ENCODE results near the gene ZPBP2. TPM values are rescaled to one million over a fixed set of nuclear protein-coding genes. Genes with fewer than 3 reads are reported as not detected.

The ZPBP2 gene
- total and polyA plus RNA-seq, 9 of the 15 experiments (the other 6 are each of a cell fraction or from before 2014, with no cell fraction given), result not detected

Small RNA genes within 50 kb of the gene (small RNA-seq; reads per million reads assigned to genes)
- not detected for gene AC090844.1

Other genes starting within 250 kb of the ZPBP2 start
Only the 7 nearest of the 18 such genes appear.
- gene GRB7, start 130.3 kb upstream of the ZPBP2 start, total RNA-seq (2014; rRNA removed), result 5.1 and 5.9 TPM in 2 replicates
- gene GRB7, start 130.3 kb upstream of the ZPBP2 start, total RNA-seq (2014; rRNA removed; fragmentation: Illumina TruSeq; extraction: Trizol), result 1.9 and 2.2 TPM in 2 replicates
- 1.6 and 2.1 TPM in 2 replicates for gene GRB7, start 130.3 kb upstream of the ZPBP2 start, total RNA-seq (2015; rRNA removed; fragmentation: Illumina TruSeq; extraction: Trizol)
- gene GRB7, start 130.3 kb upstream of the ZPBP2 start, total RNA-seq (2021), result 5.0 and 6.0 TPM in 2 replicates
- gene GRB7, start 130.3 kb upstream of the ZPBP2 start, polyA plus RNA-seq (2011; rRNA removed), result 1.6 and 2.4 TPM in 2 replicates
- gene GRB7, start 130.3 kb upstream of the ZPBP2 start, polyA plus RNA-seq (2014; fragmentation: Illumina TruSeq; extraction: Trizol), result 6.2 and 6.4 TPM in 2 replicates
- gene GRB7, start 130.3 kb upstream of the ZPBP2 start, polyA plus RNA-seq (2014; fragmentation: Nextera tagmentation; extraction: Ambion mirVana), result under 1 TPM; 0.04 to 0.08 TPM
- gene GRB7, start 130.3 kb upstream of the ZPBP2 start, polyA plus RNA-seq (2014; rRNA removed), result 3.0 and 4.1 TPM in 2 replicates
- 0.32 and 0.65 TPM in 2 replicates for gene IKZF3, start 3.9 kb upstream of the ZPBP2 start, total RNA-seq (2014; rRNA removed)
- 0.62 and 0.89 TPM in 2 replicates for gene IKZF3, start 3.9 kb upstream of the ZPBP2 start, total RNA-seq (2014; rRNA removed; fragmentation: Illumina TruSeq; extraction: Trizol)
- 0.72 TPM in 2 replicates for gene IKZF3, start 3.9 kb upstream of the ZPBP2 start, total RNA-seq (2015; rRNA removed; fragmentation: Illumina TruSeq; extraction: Trizol)
- 1.1 and 1.6 TPM in 2 replicates for gene IKZF3, start 3.9 kb upstream of the ZPBP2 start, total RNA-seq (2021)
- gene IKZF3, start 3.9 kb upstream of the ZPBP2 start, polyA plus RNA-seq (2011; rRNA removed), result 0.63 TPM in 1 of 2 replicates, not detected in the other
- 0.62 and 0.83 TPM in 2 replicates for gene IKZF3, start 3.9 kb upstream of the ZPBP2 start, polyA plus RNA-seq (2014; fragmentation: Illumina TruSeq; extraction: Trizol)
- gene IKZF3, start 3.9 kb upstream of the ZPBP2 start, polyA plus RNA-seq (2014; fragmentation: Nextera tagmentation; extraction: Ambion mirVana), result under 1 TPM; 0.06 to 0.17 TPM
- 0.23 and 0.69 TPM in 2 replicates for gene IKZF3, start 3.9 kb upstream of the ZPBP2 start, polyA plus RNA-seq (2014; rRNA removed)
- gene GSDMB, start 50.4 kb downstream of the ZPBP2 start, total RNA-seq (2014; rRNA removed), result 1.8 and 2.3 TPM in 2 replicates
- gene GSDMB, start 50.4 kb downstream of the ZPBP2 start, total RNA-seq (2014; rRNA removed; fragmentation: Illumina TruSeq; extraction: Trizol), result 2.6 and 2.8 TPM in 2 replicates
- 2.1 TPM in 2 replicates for gene GSDMB, start 50.4 kb downstream of the ZPBP2 start, total RNA-seq (2015; rRNA removed; fragmentation: Illumina TruSeq; extraction: Trizol)
- gene GSDMB, start 50.4 kb downstream of the ZPBP2 start, total RNA-seq (2021), result 1.5 and 2.1 TPM in 2 replicates
- gene GSDMB, start 50.4 kb downstream of the ZPBP2 start, polyA plus RNA-seq (2011; rRNA removed), result 5.3 and 6.1 TPM in 2 replicates
- gene GSDMB, start 50.4 kb downstream of the ZPBP2 start, polyA plus RNA-seq (2014; fragmentation: Illumina TruSeq; extraction: Trizol), result 2.2 and 3.0 TPM in 2 replicates
- gene GSDMB, start 50.4 kb downstream of the ZPBP2 start, polyA plus RNA-seq (2014; fragmentation: Nextera tagmentation; extraction: Ambion mirVana), result under 1 TPM; 0.49 to 0.95 TPM
- 3.2 and 4.6 TPM in 2 replicates for gene GSDMB, start 50.4 kb downstream of the ZPBP2 start, polyA plus RNA-seq (2014; rRNA removed)
- gene ORMDL3, start 59.4 kb downstream of the ZPBP2 start, total RNA-seq (2014; rRNA removed), result 21.6 and 30.7 TPM in 2 replicates
- 27.1 and 27.7 TPM in 2 replicates for gene ORMDL3, start 59.4 kb downstream of the ZPBP2 start, total RNA-seq (2014; rRNA removed; fragmentation: Illumina TruSeq; extraction: Trizol)
- 34.2 and 36.9 TPM in 2 replicates for gene ORMDL3, start 59.4 kb downstream of the ZPBP2 start, total RNA-seq (2015; rRNA removed; fragmentation: Illumina TruSeq; extraction: Trizol)
- gene ORMDL3, start 59.4 kb downstream of the ZPBP2 start, total RNA-seq (2021), result 16.9 and 23.8 TPM in 2 replicates
- 38.2 and 57.4 TPM in 2 replicates for gene ORMDL3, start 59.4 kb downstream of the ZPBP2 start, polyA plus RNA-seq (2011; rRNA removed)
- 26.7 and 32.9 TPM in 2 replicates for gene ORMDL3, start 59.4 kb downstream of the ZPBP2 start, polyA plus RNA-seq (2014; fragmentation: Illumina TruSeq; extraction: Trizol)
- gene ORMDL3, start 59.4 kb downstream of the ZPBP2 start, polyA plus RNA-seq (2014; fragmentation: Nextera tagmentation; extraction: Ambion mirVana), result 1 to 10 TPM; 2.7 to 4.6 TPM
- gene ORMDL3, start 59.4 kb downstream of the ZPBP2 start, polyA plus RNA-seq (2014; rRNA removed), result 29.5 and 31.9 TPM in 2 replicates
- gene LRRC3C, start 59.5 kb downstream of the ZPBP2 start, total RNA-seq (2014; rRNA removed), result not detected in 2 replicates
- gene LRRC3C, start 59.5 kb downstream of the ZPBP2 start, total RNA-seq (2014; rRNA removed; fragmentation: Illumina TruSeq; extraction: Trizol), result not detected in 2 replicates
- not detected in 2 replicates for gene LRRC3C, start 59.5 kb downstream of the ZPBP2 start, total RNA-seq (2015; rRNA removed; fragmentation: Illumina TruSeq; extraction: Trizol)
- not detected in 2 replicates for gene LRRC3C, start 59.5 kb downstream of the ZPBP2 start, total RNA-seq (2021)
- not detected in 2 replicates for gene LRRC3C, start 59.5 kb downstream of the ZPBP2 start, polyA plus RNA-seq (2011; rRNA removed)
- gene LRRC3C, start 59.5 kb downstream of the ZPBP2 start, polyA plus RNA-seq (2014; fragmentation: Illumina TruSeq; extraction: Trizol), result not detected in 2 replicates
- gene LRRC3C, start 59.5 kb downstream of the ZPBP2 start, polyA plus RNA-seq (2014; fragmentation: Nextera tagmentation; extraction: Ambion mirVana), result not detected
- not detected in 2 replicates for gene LRRC3C, start 59.5 kb downstream of the ZPBP2 start, polyA plus RNA-seq (2014; rRNA removed)
- gene GSDMA, start 94.8 kb downstream of the ZPBP2 start, total RNA-seq (2014; rRNA removed), result not detected in 2 replicates
- 0.07 TPM in 1 of 2 replicates, not detected in the other for gene GSDMA, start 94.8 kb downstream of the ZPBP2 start, total RNA-seq (2014; rRNA removed; fragmentation: Illumina TruSeq; extraction: Trizol)
- 0.07 TPM in 1 of 2 replicates, not detected in the other for gene GSDMA, start 94.8 kb downstream of the ZPBP2 start, total RNA-seq (2015; rRNA removed; fragmentation: Illumina TruSeq; extraction: Trizol)
- 0.09 TPM in 1 of 2 replicates, not detected in the other for gene GSDMA, start 94.8 kb downstream of the ZPBP2 start, total RNA-seq (2021)
- gene GSDMA, start 94.8 kb downstream of the ZPBP2 start, polyA plus RNA-seq (2011; rRNA removed), result 0.04 and 0.06 TPM in 2 replicates
- 0.12 and 0.13 TPM in 2 replicates for gene GSDMA, start 94.8 kb downstream of the ZPBP2 start, polyA plus RNA-seq (2014; fragmentation: Illumina TruSeq; extraction: Trizol)
- gene GSDMA, start 94.8 kb downstream of the ZPBP2 start, polyA plus RNA-seq (2014; fragmentation: Nextera tagmentation; extraction: Ambion mirVana), result under 1 TPM; 0.04 to 0.06 TPM
- 0.07 TPM in 1 of 2 replicates, not detected in the other for gene GSDMA, start 94.8 kb downstream of the ZPBP2 start, polyA plus RNA-seq (2014; rRNA removed)
- 228 and 254 TPM in 2 replicates for gene PSMD3, start 112.6 kb downstream of the ZPBP2 start, total RNA-seq (2014; rRNA removed)
- 109 and 120 TPM in 2 replicates for gene PSMD3, start 112.6 kb downstream of the ZPBP2 start, total RNA-seq (2014; rRNA removed; fragmentation: Illumina TruSeq; extraction: Trizol)
- gene PSMD3, start 112.6 kb downstream of the ZPBP2 start, total RNA-seq (2015; rRNA removed; fragmentation: Illumina TruSeq; extraction: Trizol), result 135 and 138 TPM in 2 replicates
- 232 and 251 TPM in 2 replicates for gene PSMD3, start 112.6 kb downstream of the ZPBP2 start, total RNA-seq (2021)
- gene PSMD3, start 112.6 kb downstream of the ZPBP2 start, polyA plus RNA-seq (2011; rRNA removed), result 95.3 and 113 TPM in 2 replicates
- gene PSMD3, start 112.6 kb downstream of the ZPBP2 start, polyA plus RNA-seq (2014; fragmentation: Illumina TruSeq; extraction: Trizol), result 241 and 262 TPM in 2 replicates
- 1 to 10 TPM; 2.0 to 2.8 TPM for gene PSMD3, start 112.6 kb downstream of the ZPBP2 start, polyA plus RNA-seq (2014; fragmentation: Nextera tagmentation; extraction: Ambion mirVana)
- 180 and 183 TPM in 2 replicates for gene PSMD3, start 112.6 kb downstream of the ZPBP2 start, polyA plus RNA-seq (2014; rRNA removed)

Measured in K562 (cell line).